Measurements from ENCODE around the gene WDFY2.

DNA sequence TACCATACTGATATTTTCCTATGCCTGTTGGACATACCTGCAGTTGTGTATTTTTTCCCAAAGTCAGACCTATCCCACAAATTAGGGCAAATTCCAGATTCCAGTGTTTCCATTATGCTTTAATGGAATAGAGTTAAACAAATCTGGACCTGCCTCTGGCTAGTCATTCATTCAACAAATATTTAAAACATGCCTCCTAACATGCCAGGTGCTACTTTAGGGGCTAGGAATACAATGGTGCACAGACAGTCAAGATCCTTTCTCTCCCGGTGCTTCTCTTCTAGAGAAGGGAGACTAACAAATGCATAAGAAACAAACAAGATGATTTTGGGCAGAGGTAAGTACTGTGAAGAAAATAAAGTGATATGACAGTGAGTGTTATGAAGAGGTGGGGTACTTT is 7.5 kb upstream of the WDFY2 start:
- TF ChIP-seq, protein P1, sequence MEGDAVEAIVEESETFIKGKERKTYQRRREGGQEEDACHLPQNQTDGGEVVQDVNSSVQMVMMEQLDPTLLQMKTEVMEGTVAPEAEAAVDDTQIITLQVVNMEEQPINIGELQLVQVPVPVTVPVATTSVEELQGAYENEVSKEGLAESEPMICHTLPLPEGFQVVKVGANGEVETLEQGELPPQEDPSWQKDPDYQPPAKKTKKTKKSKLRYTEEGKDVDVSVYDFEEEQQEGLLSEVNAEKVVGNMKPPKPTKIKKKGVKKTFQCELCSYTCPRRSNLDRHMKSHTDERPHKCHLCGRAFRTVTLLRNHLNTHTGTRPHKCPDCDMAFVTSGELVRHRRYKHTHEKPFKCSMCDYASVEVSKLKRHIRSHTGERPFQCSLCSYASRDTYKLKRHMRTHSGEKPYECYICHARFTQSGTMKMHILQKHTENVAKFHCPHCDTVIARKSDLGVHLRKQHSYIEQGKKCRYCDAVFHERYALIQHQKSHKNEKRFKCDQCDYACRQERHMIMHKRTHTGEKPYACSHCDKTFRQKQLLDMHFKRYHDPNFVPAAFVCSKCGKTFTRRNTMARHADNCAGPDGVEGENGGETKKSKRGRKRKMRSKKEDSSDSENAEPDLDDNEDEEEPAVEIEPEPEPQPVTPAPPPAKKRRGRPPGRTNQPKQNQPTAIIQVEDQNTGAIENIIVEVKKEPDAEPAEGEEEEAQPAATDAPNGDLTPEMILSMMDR (conservative IDR thresholded peaks at IDR 0.05; ENCODE audit: low read depth, low read length), result no peak
- TF ChIP-seq EZH2 (IDR thresholded peaks at IDR 0.05; ENCODE audit: low read length, unreplicated experiment), result no peak

All from PC-3 (cell line).